HepG2 (cell line): ENCODE measurements around the gene CBLL2. TPM values are rescaled to one million over a fixed set of nuclear protein-coding genes. Genes with fewer than 3 reads are reported as not detected.

Source experiments
- ATAC-seq: fragments of 200-7000 bp; cut with Tn5 transposase; 3 replicates; pipeline ENCODE4 v1.9.1; 2020; ENCODE audit warnings: mild to moderate bottlenecking, moderate library complexity
- BruUV-seq: library from RNA; stranded (reverse); fragments of 400-500 nt; replicated peaks from 2 replicates; lab custom pipeline; 2021; lab: Mats Ljungman, UMichigan
- CTCF ChIA-PET: fragments of 300-600 bp; formaldehyde crosslinking; extraction: SDS; loops from one replicate; lab custom pipeline; 2021; ENCODE audit warnings: low total read pairs, inconsistent platforms, low intra/inter-chr PET ratio; lab: Yijun Ruan, JAX
- POLR2A ChIA-PET: fragments of 350-600 bp; sonication (Branson Sonifier 250); formaldehyde crosslinking; loops from one replicate; lab custom pipeline; 2020; ENCODE audit warnings: antibody characterized with exemption, inconsistent platforms; lab: Yijun Ruan, JAX
- DNase-seq: peaks from one replicate; pipeline ENCODE4 v3.0.0-alpha.2; 2015; ENCODE audit warnings: low spot score
- FAIRE-seq: peaks from 3 replicates; lab custom pipeline; 2011; peaks lifted over from hg19 to GRCh38; lab: Jason Lieb, UNC
- H2AFZ ChIP-seq: one replicate; pipeline ENCODE4 v1.6.1; 2011; ENCODE audit warnings: low read length, inconsistent platforms
- H3K27ac ChIP-seq: fragments of 300-600 bp; 3 replicates; pipeline ENCODE4 v1.8.0; 2011; ENCODE audit warnings: mixed run types, mild to moderate bottlenecking, mixed read lengths, low read length, inconsistent platforms; ENCODE audit not compliant: insufficient read depth; ENCODE audit errors: extremely low read length
- H3K27me3 ChIP-seq, 2 experiments: fragments of 200-600 bp in 1 of 2; 2 replicates in 1 of 2; 3 replicates in 1 of 2; pipeline versions ENCODE4 v1.6.0 to v1.8.0; 2011; ENCODE audit warnings: low read length in 2 of 2, mild to moderate bottlenecking in 2 of 2, moderate library complexity in 2 of 2, inconsistent platforms in 1 of 2; ENCODE audit not compliant: insufficient read depth in 2 of 2, control insufficient read depth in 1 of 2
- H3K36me3 ChIP-seq, 2 experiments: fragments of 200-600 bp in 1 of 2; replicated peaks in 1 of 2; 2 replicates in 1 of 2; 3 replicates in 1 of 2; pipeline versions ENCODE4 v1.5.1 to v1.8.0; 2011; ENCODE audit warnings: low read length in 2 of 2, inconsistent platforms in 1 of 2; ENCODE audit not compliant: insufficient read depth in 2 of 2, control insufficient read depth in 1 of 2
- H3K4me1 ChIP-seq: 2 replicates; pipeline ENCODE4 v1.5.1; 2012; ENCODE audit warnings: low read length, inconsistent platforms; ENCODE audit not compliant: insufficient read depth
- H3K4me2 ChIP-seq: 2 replicates; pipeline ENCODE4 v1.6.0; 2011; ENCODE audit warnings: low read depth, low read length, inconsistent platforms
- H3K4me3 ChIP-seq, 3 experiments: fragments of 200-600 bp in 1 of 3; sonication (generic), shearing (Covaris generic) in 1 of 3; replicated peaks in 1 of 3; 2 replicates each; pipeline ENCODE4 v1.5.1; 2011 to 2016; ENCODE audit warnings: low read length in 3 of 3, inconsistent platforms in 2 of 3, low read depth in 2 of 3, mild to moderate bottlenecking in 2 of 3, control low read depth in 1 of 3, mixed read lengths in 1 of 3; ENCODE audit not compliant: insufficient read depth in 1 of 3
- H3K79me2 ChIP-seq: one replicate; pipeline ENCODE4 v1.6.1; 2011; ENCODE audit warnings: low read length, inconsistent platforms; ENCODE audit not compliant: insufficient read depth
- H3K9ac ChIP-seq: 2 replicates; pipeline ENCODE4 v1.6.0; 2011; ENCODE audit warnings: mild to moderate bottlenecking, low read depth, low read length, inconsistent platforms; ENCODE audit not compliant: insufficient read depth
- H3K9me3 ChIP-seq: 2 replicates; pipeline ENCODE4 v1.5.1; 2012; ENCODE audit warnings: mild to moderate bottlenecking, low read length
- H4K20me1 ChIP-seq: 2 replicates; pipeline ENCODE4 v1.6.0; 2011; ENCODE audit warnings: inconsistent platforms, mild to moderate bottlenecking, low read length, moderate library complexity; ENCODE audit not compliant: insufficient read depth
- AGO2 ChIP-seq: fragments of 200-400 bp; formaldehyde crosslinking; optimal IDR thresholded peaks from 2 replicates; pipeline ENCODE3; 2017; ENCODE audit warnings: mild to moderate bottlenecking, low read depth, low read length, moderate library complexity
- HNF4A ChIP-seq: sonication (generic); formaldehyde crosslinking; IDR thresholded peaks from 2 replicates; pipeline ENCODE4 v1.4.0; 2020; ENCODE audit warnings: missing genetic modification reagents
- KDM4B ChIP-seq: sonication (generic); formaldehyde crosslinking; IDR thresholded peaks from 2 replicates; pipeline ENCODE4 v1.4.0; 2020; ENCODE audit warnings: missing genetic modification reagents
- KLF12 ChIP-seq: sonication (generic); formaldehyde crosslinking; IDR thresholded peaks from 2 replicates; pipeline ENCODE4 v1.4.0; 2020; ENCODE audit warnings: missing genetic modification reagents, borderline replicate concordance
- NRL ChIP-seq: sonication (generic); formaldehyde crosslinking; IDR thresholded peaks from 2 replicates; pipeline ENCODE4 v1.5.0; 2020; ENCODE audit warnings: missing genetic modification reagents, mild to moderate bottlenecking, moderate library complexity, borderline replicate concordance
- SYNCRIP ChIP-seq: fragments of 200-400 bp; formaldehyde crosslinking; IDR thresholded peaks from 2 replicates; pipeline ENCODE4 v1.6.1; 2018; ENCODE audit warnings: mild to moderate bottlenecking, low read depth, low read length; ENCODE audit not compliant: insufficient read depth
- TRIM24 ChIP-seq: sonication (generic); formaldehyde crosslinking; IDR thresholded peaks from 2 replicates; pipeline ENCODE4 v1.8.0; 2022; ENCODE audit warnings: mild to moderate bottlenecking, missing genetic modification reagents
- XBP1 ChIP-seq: sonication (generic); formaldehyde crosslinking; IDR thresholded peaks from 2 replicates; pipeline ENCODE4 v1.5.0; 2020; ENCODE audit warnings: missing genetic modification reagents
- XRCC5 ChIP-seq: fragments of 200-400 bp; formaldehyde crosslinking; optimal IDR thresholded peaks from 2 replicates; pipeline ENCODE3; 2017; ENCODE audit warnings: mild to moderate bottlenecking, low read length
- ZC3H13 ChIP-seq: sonication (generic); formaldehyde crosslinking; IDR thresholded peaks from 2 replicates; pipeline ENCODE4 v1.8.1; 2023; ENCODE audit warnings: mild to moderate bottlenecking, missing genetic modification reagents, moderate library complexity
- ZFP36L2 ChIP-seq: sonication (generic); formaldehyde crosslinking; IDR thresholded peaks from 2 replicates; pipeline ENCODE4 v1.4.0; 2020; ENCODE audit warnings: missing genetic modification reagents
- ZNF652 ChIP-seq: IDR thresholded peaks from 2 replicates; pipeline ENCODE4 v1.6.1; 2016; ENCODE audit warnings: low read depth, borderline replicate concordance
- WGBS: methylation state at CpG from one replicate; pipeline ENCODE4 v1.1.6; 2017; ENCODE audit warnings: low lambda C conversion rate; 5-methylcytosine and 5-hydroxymethylcytosine counted together
- in situ Hi-C: cut with HindIII; loops from 2 replicates; pipeline ENCODE4 v1.10.0; 2017; ENCODE audit warnings: low pct_unique_long_range_greater_than_20kb; ENCODE audit not compliant: extremely low pct_ligation_motif_present
- intact Hi-C: fragments of 100-400 bp; cut with micrococcal nuclease; formaldehyde crosslinking; loops from one replicate; pipeline ENCODE4 v1.10.0; 2022; ENCODE audit not compliant: unreplicated experiment
- polyA plus RNA-seq, 8 experiments: library from polyadenylated mRNA; depleted of rRNA in 3 of 8; stranded (reverse) in 7 of 8; unstranded in 1 of 8; fragments of >200 nt; fragmentation: Illumina TruSeq in 4 of 8; extraction: Trizol in 4 of 8; gene quantifications; 2 replicates each; pipeline versions ENCODE4 v1.2.1 to v1.2.3, GENCODE V29; 2011 to 2016; ENCODE audit warnings: low read depth in 4 of 8, missing spikeins in 1 of 8, mixed read lengths in 1 of 8; ENCODE audit not compliant: insufficient read depth in 1 of 8
- total RNA-seq, 5 experiments: library from RNA; depleted of rRNA; stranded (reverse); fragments of >200 nt; fragmentation: Illumina TruSeq; extraction: Trizol; gene quantifications; 2 replicates each; pipeline ENCODE4 v1.2.3, GENCODE V29; 2016; ENCODE audit warnings: low read depth in 1 of 5
- TF ChIP-seq, protein P1 (sequence below): sonication (generic); formaldehyde crosslinking; IDR thresholded peaks from 2 replicates; pipeline ENCODE4 v1.5.1; 2020; ENCODE audit warnings: mild to moderate bottlenecking, missing genetic modification reagents
- TF ChIP-seq, protein P2 (sequence below): sonication (generic); formaldehyde crosslinking; IDR thresholded peaks from 2 replicates; pipeline ENCODE4 v1.8.1; 2023; ENCODE audit warnings: mild to moderate bottlenecking, missing genetic modification reagents, borderline replicate concordance
- TF ChIP-seq, protein P3 (sequence below), 2 experiments: sonication (generic) in 1 of 2; formaldehyde crosslinking in 1 of 2; IDR thresholded peaks; 2 replicates each; pipeline versions ENCODE4 v1.4.0 to v1.6.1; 2018 to 2020; ENCODE audit warnings: missing genetic modification reagents in 2 of 2, borderline replicate concordance in 1 of 2, low read depth in 1 of 2, mild to moderate bottlenecking in 1 of 2, missing biosample characterization in 1 of 2
- TF ChIP-seq, protein P4 (sequence below): sonication (generic); formaldehyde crosslinking; IDR thresholded peaks from 2 replicates; pipeline ENCODE4 v1.4.0; 2020; ENCODE audit warnings: missing genetic modification reagents

CBLL2 gene
- total and polyA plus RNA-seq, 2 of the 13 experiments (the other 11 are each of a cell fraction or from before 2014, with no cell fraction given) = not detected

DNA sequence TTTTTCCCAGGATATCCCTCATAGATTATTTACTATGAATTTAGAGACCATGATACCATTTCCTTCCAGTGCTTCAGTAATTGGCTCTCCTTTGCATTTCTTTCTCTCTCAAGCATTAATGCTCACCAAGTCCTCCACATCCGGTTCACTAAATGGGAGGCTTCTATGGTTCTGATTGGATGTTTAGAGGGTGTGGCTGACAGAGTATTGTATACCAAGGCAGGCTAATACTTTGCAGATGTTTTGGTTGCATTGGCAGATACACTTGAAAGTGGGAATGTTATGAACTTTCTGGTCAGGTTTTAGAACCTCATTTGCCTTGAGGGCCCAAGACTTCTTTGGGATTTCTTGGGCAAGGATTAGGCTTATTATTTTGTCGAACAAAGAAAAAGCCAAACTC lies 24.2 kb downstream of the CBLL2 start (continued):
- TF ChIP-seq, protein P1, sequence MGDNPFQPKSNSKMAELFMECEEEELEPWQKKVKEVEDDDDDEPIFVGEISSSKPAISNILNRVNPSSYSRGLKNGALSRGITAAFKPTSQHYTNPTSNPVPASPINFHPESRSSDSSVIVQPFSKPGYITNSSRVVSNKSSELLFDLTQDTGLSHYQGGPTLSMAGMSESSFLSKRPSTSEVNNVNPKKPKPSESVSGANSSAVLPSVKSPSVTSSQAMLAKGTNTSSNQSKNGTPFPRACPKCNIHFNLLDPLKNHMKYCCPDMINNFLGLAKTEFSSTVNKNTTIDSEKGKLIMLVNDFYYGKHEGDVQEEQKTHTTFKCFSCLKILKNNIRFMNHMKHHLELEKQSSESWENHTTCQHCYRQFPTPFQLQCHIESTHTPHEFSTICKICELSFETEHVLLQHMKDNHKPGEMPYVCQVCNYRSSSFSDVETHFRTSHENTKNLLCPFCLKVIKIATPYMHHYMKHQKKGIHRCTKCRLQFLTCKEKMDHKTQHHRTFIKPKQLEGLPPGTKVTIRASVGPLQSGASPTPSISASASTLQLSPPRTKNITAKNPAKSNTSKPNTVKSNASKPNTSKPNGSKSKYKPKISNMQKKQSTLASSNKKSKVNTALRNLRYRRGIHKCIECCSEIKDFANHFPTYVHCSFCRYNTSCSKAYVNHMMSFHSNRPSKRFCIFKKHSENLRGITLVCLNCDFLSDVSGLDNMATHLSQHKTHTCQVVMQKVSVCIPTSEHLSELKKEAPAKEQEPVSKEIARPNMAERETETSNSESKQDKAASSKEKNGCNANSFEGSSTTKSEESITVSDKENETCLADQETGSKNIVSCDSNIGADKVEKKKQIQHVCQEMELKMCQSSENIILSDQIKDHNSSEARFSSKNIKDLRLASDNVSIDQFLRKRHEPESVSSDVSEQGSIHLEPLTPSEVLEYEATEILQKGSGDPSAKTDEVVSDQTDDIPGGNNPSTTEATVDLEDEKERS (CRISPR knock-in tag) = no peak
- TF ChIP-seq, protein P2, sequence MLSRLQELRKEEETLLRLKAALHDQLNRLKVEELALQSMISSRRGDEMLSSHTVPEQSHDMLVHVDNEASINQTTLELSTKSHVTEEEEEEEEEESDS (CRISPR knock-in tag) = no peak
- TF ChIP-seq KLF12 (CRISPR knock-in tag) (no peak), HNF4A (CRISPR knock-in tag) (no peak)

DNA sequence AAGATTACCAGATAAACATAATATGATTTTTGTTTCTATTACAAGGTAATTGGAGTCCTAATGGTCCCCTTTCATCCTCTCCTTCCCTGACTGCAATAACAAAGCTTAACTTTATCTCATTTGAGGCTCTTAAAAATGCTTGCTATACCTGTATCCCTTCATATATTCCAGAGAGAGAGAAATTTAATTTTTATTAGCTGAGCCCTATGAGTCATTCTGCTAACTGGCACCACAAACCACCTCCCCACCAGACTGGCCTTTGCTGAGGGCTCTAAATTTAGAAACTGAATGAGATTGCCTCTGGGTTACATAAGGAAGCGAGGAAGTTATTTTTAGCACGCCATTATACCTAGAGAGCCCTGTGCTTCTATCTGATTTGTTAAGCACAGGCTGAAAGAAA lies 27.4 kb downstream of the CBLL2 start:
- FAIRE-seq = no peak
- TF ChIP-seq NRL (CRISPR knock-in tag) = no peak
- TF ChIP-seq, protein P3, sequence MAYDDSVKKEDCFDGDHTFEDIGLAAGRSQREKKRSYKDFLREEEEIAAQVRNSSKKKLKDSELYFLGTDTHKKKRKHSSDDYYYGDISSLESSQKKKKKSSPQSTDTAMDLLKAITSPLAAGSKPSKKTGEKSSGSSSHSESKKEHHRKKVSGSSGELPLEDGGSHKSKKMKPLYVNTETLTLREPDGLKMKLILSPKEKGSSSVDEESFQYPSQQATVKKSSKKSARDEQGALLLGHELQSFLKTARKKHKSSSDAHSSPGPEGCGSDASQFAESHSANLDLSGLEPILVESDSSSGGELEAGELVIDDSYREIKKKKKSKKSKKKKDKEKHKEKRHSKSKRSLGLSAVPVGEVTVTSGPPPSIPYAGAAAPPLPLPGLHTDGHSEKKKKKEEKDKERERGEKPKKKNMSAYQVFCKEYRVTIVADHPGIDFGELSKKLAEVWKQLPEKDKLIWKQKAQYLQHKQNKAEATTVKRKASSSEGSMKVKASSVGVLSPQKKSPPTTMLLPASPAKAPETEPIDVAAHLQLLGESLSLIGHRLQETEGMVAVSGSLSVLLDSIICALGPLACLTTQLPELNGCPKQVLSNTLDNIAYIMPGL (CRISPR knock-in tag; IDR thresholded peaks at IDR 0.05; ENCODE audit: borderline replicate concordance in 1 of 2, low read depth in 1 of 2) = no peak
- TF ChIP-seq AGO2 = no peak
- no peak for TF ChIP-seq ZFP36L2
- no peak for TF ChIP-seq KDM4B (CRISPR knock-in tag)
- TF ChIP-seq TRIM24 (CRISPR knock-in tag) = no peak
- no peak for TF ChIP-seq ZC3H13 (CRISPR knock-in tag)
- no peak for TF ChIP-seq ZNF652 (CRISPR knock-in tag)
- TF ChIP-seq, protein P4, sequence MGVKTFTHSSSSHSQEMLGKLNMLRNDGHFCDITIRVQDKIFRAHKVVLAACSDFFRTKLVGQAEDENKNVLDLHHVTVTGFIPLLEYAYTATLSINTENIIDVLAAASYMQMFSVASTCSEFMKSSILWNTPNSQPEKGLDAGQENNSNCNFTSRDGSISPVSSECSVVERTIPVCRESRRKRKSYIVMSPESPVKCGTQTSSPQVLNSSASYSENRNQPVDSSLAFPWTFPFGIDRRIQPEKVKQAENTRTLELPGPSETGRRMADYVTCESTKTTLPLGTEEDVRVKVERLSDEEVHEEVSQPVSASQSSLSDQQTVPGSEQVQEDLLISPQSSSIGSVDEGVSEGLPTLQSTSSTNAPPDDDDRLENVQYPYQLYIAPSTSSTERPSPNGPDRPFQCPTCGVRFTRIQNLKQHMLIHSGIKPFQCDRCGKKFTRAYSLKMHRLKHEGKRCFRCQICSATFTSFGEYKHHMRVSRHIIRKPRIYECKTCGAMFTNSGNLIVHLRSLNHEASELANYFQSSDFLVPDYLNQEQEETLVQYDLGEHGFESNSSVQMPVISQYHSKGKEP (CRISPR knock-in tag) = no peak
- TF ChIP-seq XBP1 (CRISPR knock-in tag) = no peak
- no peak for TF ChIP-seq XRCC5
- no peak for TF ChIP-seq SYNCRIP

More for the DNA sequence above, 27.4 kb downstream of the CBLL2 start:
- DNase-seq = no peak
- CTCF ChIA-PET = no interaction called here
- Histone ChIP-seq H3K27me3 (no peaks in the 10 kb centered on the region), H3K79me2 (no peaks in the 10 kb centered on the region), H2AFZ (no peak overlapping the region), H3K4me3 (no peak overlapping the region), H3K4me1 (no peaks in the 10 kb centered on the region), H3K4me2 (no peak overlapping the region), H3K36me3 (no peaks in the 10 kb centered on the region), H3K27ac (no peak overlapping the region), H3K9me3 (no peaks in the 10 kb centered on the region), H3K9ac (no peak overlapping the region), H4K20me1 (no peaks in the 10 kb centered on the region)
- BruUV-seq = no TSS peak
- in situ Hi-C loops = no loop called here
- POLR2A ChIA-PET = no interaction called here
- intact Hi-C loops = no loop called here
- no peak for ATAC-seq
- no CpG with 5 or more reads among the region's 2 CpGs for WGBS
